GM10266 (cell line): ENCODE data around the gene SLC25A41.

Experiments used
- DNase-seq: peaks from one replicate; pipeline ENCODE4 v3.0.0; 2012; ENCODE audit errors: extremely low spot score
- CTCF ChIP-seq: IDR thresholded peaks from 2 replicates; pipeline ENCODE4 v1.5.1; 2012; ENCODE audit warnings: mild to moderate bottlenecking, low read depth; ENCODE audit not compliant: control insufficient read depth, insufficient read depth; ENCODE audit errors: missing control alignments

SLC25A41 gene

GRCh38 chr19:6459262-6460098 is 25.9 kb upstream of the SLC25A41 start, which contains the start of gene SLC25A23:
SLC25A23 (minus strand) TSS chr19:6459792; CDS start chr19:6459628, 164 bp downstream.
- peak; percentile 93 for DNase-seq
- TF ChIP-seq CTCF: no peak

GRCh38 chr19:6458695-6459261 is 25.2 kb upstream of the SLC25A41 start:
- TF ChIP-seq CTCF: no peak
- DNase-seq: peak; percentile 33

GRCh38 chr19:6457958-6458694 is 24.6 kb upstream of the SLC25A41 start:
- no peak for TF ChIP-seq CTCF
- peak; percentile 72 for DNase-seq

GRCh38 chr19:6455924-6456323 is 22.4 kb upstream of the SLC25A41 start:
- no peak for DNase-seq
- no peak for TF ChIP-seq CTCF

GRCh38 chr19:6453951-6454565 is 20.5 kb upstream of the SLC25A41 start:
- DNase-seq: no peak
- no peak for TF ChIP-seq CTCF

- no peak for TF ChIP-seq CTCF
- no peak for DNase-seq
Observed at GRCh38 chr19:6452899-6453298, 19.3 kb upstream of the SLC25A41 start.
